ENCODE data around the gene RTCA.

Gene RTCA

GRCh38 chr1:100229681-100230443 lies 36.2 kb upstream of the RTCA start:
- TF ChIP-seq ARNTL (CRISPR knock-in tag; IDR thresholded peaks at IDR 0.05; ENCODE audit: borderline replicate concordance, low read depth) = no peak
- no peak for TF ChIP-seq OSR1 (CRISPR knock-in tag; IDR thresholded peaks at IDR 0.05)
- TF ChIP-seq GLIS3 (CRISPR knock-in tag; IDR thresholded peaks at IDR 0.05) = no peak
- no peak for TF ChIP-seq ZNF70 (CRISPR knock-in tag; IDR thresholded peaks at IDR 0.05)
- no peak for TF ChIP-seq PPARA (CRISPR knock-in tag; IDR thresholded peaks at IDR 0.05; ENCODE audit: borderline replicate concordance)
- no peak for TF ChIP-seq TSHZ2 (CRISPR knock-in tag; IDR thresholded peaks at IDR 0.05)
- no peak for TF ChIP-seq RARB (CRISPR knock-in tag; IDR thresholded peaks at IDR 0.05)
- no peak for TF ChIP-seq TCF4 (CRISPR knock-in tag; IDR thresholded peaks at IDR 0.05; ENCODE audit: borderline replicate concordance)
- no peak for TF ChIP-seq ZC3H10 (CRISPR knock-in tag; IDR thresholded peaks at IDR 0.05)
- ATAC-seq = no peak

- TF ChIP-seq RARB (CRISPR knock-in tag; IDR thresholded peaks at IDR 0.05) (no peak), TOX (CRISPR knock-in tag; IDR thresholded peaks at IDR 0.05; ENCODE audit: borderline replicate concordance) (no peak), ISL1 (CRISPR knock-in tag; IDR thresholded peaks at IDR 0.05) (no peak), GLIS3 (CRISPR knock-in tag; IDR thresholded peaks at IDR 0.05) (no peak), SNAI2 (CRISPR knock-in tag; IDR thresholded peaks at IDR 0.05) (no peak), TCF4 (CRISPR knock-in tag; IDR thresholded peaks at IDR 0.05; ENCODE audit: borderline replicate concordance) (no peak), PATZ1 (CRISPR knock-in tag; IDR thresholded peaks at IDR 0.05; ENCODE audit: borderline replicate concordance) (no peak), ESRRG (CRISPR knock-in tag; IDR thresholded peaks at IDR 0.05) (no peak), ZNF565 (CRISPR knock-in tag; conservative IDR thresholded peaks at IDR 0.05; ENCODE audit: low read depth) (no peak)
- ATAC-seq = no peak
Observed at GRCh38 chr1:100230765-100231164, 35.3 kb upstream of the RTCA start.

GRCh38 chr1:100231721-100232120 lies 34.3 kb upstream of the RTCA start:
- ATAC-seq = no peak
- TF ChIP-seq PATZ1 (CRISPR knock-in tag; IDR thresholded peaks at IDR 0.05; ENCODE audit: borderline replicate concordance) (no peak), ESRRG (CRISPR knock-in tag; IDR thresholded peaks at IDR 0.05) (no peak), ZFP30 (CRISPR knock-in tag; IDR thresholded peaks at IDR 0.05) (no peak), ZNF70 (CRISPR knock-in tag; IDR thresholded peaks at IDR 0.05) (no peak)

GRCh38 chr1:100232156-100232555 lies 33.9 kb upstream of the RTCA start:
- ATAC-seq = no peak
- no peak for TF ChIP-seq CSRNP3 (CRISPR knock-in tag; IDR thresholded peaks at IDR 0.05)
- no peak for TF ChIP-seq OSR1 (CRISPR knock-in tag; IDR thresholded peaks at IDR 0.05)
- TF ChIP-seq ZC3H10 (CRISPR knock-in tag; IDR thresholded peaks at IDR 0.05) = no peak
- no peak for TF ChIP-seq ZNF8 (CRISPR knock-in tag; IDR thresholded peaks at IDR 0.05)
- no peak for TF ChIP-seq ZFP3 (CRISPR knock-in tag; IDR thresholded peaks at IDR 0.05)
- no peak for TF ChIP-seq PATZ1 (CRISPR knock-in tag; IDR thresholded peaks at IDR 0.05; ENCODE audit: borderline replicate concordance)
- TF ChIP-seq TSHZ2 (CRISPR knock-in tag; IDR thresholded peaks at IDR 0.05) = no peak
- TF ChIP-seq ESRRG (CRISPR knock-in tag; IDR thresholded peaks at IDR 0.05) = no peak
- no peak for TF ChIP-seq ZNF565 (CRISPR knock-in tag; conservative IDR thresholded peaks at IDR 0.05; ENCODE audit: low read depth)
- no peak for TF ChIP-seq ISL1 (CRISPR knock-in tag; IDR thresholded peaks at IDR 0.05)
- TF ChIP-seq CSDC2 (CRISPR knock-in tag; IDR thresholded peaks at IDR 0.05) = no peak

Measured in SK-N-SH treated with all-trans-retinoic acid at 6 μM for 48 hours (cell line).